PFSK-1 (cell line): Measurements from ENCODE around the gene CNOT10.

Experiments used
- POLR2AphosphoS5 ChIP-seq: IDR thresholded peaks from 2 replicates; pipeline ENCODE4 v1.6.1; 2012; ENCODE audit warnings: low read depth, mild to moderate bottlenecking, control low read depth, low read length, moderate library complexity
- TAF1 ChIP-seq: IDR thresholded peaks from 2 replicates; pipeline ENCODE4 v1.6.1; 2012; ENCODE audit warnings: low read length, control low read depth, borderline replicate concordance; ENCODE audit not compliant: insufficient read depth
- TF ChIP-seq, protein P1 (sequence below), 2 experiments: IDR thresholded peaks; 2 replicates each; pipeline versions ENCODE4 v1.6.1 to v1.8.0; 2011 to 2012; ENCODE audit warnings: low read depth in 2 of 2, low read length in 2 of 2, control low read depth in 1 of 2, inconsistent platforms in 1 of 2, mild to moderate bottlenecking in 1 of 2, moderate library complexity in 1 of 2; ENCODE audit not compliant: insufficient read depth in 1 of 2

DNA sequence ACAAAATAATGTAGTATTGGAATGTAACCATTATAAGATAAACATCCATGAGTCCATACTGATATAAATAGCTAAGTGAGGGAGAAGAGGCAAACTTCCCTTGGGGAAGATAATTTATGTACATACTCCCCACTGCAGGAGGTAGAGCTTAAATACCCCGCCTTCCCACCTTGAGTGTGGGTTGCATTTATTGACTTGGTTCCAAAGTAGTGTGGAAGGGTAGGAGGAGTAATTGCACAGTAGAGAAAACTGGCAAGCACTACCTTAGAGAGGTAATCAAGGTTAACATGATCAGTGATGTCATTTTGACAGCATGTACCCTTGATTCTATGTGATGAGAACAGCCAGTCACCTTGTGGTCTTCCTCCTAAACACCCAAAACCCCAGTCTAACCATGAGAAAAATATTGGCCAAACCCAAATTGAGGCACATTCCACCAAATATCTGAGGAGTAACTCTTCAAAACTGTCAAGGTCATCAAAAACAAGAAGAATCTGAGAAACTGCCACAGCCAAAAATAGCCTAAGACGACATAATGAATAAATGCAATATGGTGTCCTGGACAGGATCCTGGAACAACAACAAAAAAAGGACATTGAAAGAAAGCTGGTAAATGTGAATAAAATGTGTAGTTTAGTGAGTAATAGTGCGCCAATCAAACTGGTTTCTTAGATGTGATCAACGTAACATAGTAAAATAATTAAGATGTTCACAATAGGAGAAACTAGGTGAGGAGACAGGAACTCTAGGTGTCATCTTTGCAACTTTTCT, 774 bp upstream of the CNOT10 start:
- TF ChIP-seq, protein P1, sequence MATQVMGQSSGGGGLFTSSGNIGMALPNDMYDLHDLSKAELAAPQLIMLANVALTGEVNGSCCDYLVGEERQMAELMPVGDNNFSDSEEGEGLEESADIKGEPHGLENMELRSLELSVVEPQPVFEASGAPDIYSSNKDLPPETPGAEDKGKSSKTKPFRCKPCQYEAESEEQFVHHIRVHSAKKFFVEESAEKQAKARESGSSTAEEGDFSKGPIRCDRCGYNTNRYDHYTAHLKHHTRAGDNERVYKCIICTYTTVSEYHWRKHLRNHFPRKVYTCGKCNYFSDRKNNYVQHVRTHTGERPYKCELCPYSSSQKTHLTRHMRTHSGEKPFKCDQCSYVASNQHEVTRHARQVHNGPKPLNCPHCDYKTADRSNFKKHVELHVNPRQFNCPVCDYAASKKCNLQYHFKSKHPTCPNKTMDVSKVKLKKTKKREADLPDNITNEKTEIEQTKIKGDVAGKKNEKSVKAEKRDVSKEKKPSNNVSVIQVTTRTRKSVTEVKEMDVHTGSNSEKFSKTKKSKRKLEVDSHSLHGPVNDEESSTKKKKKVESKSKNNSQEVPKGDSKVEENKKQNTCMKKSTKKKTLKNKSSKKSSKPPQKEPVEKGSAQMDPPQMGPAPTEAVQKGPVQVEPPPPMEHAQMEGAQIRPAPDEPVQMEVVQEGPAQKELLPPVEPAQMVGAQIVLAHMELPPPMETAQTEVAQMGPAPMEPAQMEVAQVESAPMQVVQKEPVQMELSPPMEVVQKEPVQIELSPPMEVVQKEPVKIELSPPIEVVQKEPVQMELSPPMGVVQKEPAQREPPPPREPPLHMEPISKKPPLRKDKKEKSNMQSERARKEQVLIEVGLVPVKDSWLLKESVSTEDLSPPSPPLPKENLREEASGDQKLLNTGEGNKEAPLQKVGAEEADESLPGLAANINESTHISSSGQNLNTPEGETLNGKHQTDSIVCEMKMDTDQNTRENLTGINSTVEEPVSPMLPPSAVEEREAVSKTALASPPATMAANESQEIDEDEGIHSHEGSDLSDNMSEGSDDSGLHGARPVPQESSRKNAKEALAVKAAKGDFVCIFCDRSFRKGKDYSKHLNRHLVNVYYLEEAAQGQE (IDR thresholded peaks at IDR 0.05; ENCODE audit: insufficient read depth in 1 of 2, low read depth in 2 of 2, low read length in 2 of 2): no peak
- TF ChIP-seq POLR2AphosphoS5 (no peak), TAF1 (no peak)
